TTC549 (cell line): ENCODE results near the gene KLHDC2.
"Not testable (repeated sequence)": the region's sequence is repeated elsewhere in the genome, so short reads cannot be mapped to it uniquely, and the experiment has no call there.

Experiments used
- FAIRE-seq: peaks from 2 replicates; lab custom pipeline; 2012; peaks lifted over from hg19 to GRCh38; lab: Jason Lieb, UNC

The KLHDC2 gene

GRCh38 chr14:49781040-49781439 lies 13.1 kb downstream of the KLHDC2 start:
- not testable (repeated sequence) for FAIRE-seq

- FAIRE-seq, result no peak
Observed at GRCh38 chr14:49783394-49784014, 15.6 kb downstream of the KLHDC2 start.

GRCh38 chr14:49786315-49786714 lies 18.4 kb downstream of the KLHDC2 start:
- no peak for FAIRE-seq

GRCh38 chr14:49792618-49793017 lies 24.7 kb downstream of the KLHDC2 start:
- FAIRE-seq, result no peak

- FAIRE-seq, result no peak
Observed at GRCh38 chr14:49796025-49796424, 28.1 kb downstream of the KLHDC2 start.

GRCh38 chr14:49808780-49809179 lies 40.8 kb downstream of the KLHDC2 start:
- no peak for FAIRE-seq

GRCh38 chr14:49816118-49816517 lies 48.2 kb downstream of the KLHDC2 start:
- FAIRE-seq, result not testable (repeated sequence)

GRCh38 chr14:49816844-49817243 lies 48.9 kb downstream of the KLHDC2 start:
- no peak for FAIRE-seq

GRCh38 chr14:49820176-49820575 lies 52.2 kb downstream of the KLHDC2 start:
- no peak for FAIRE-seq

- peak; percentile 58 for FAIRE-seq
Observed at GRCh38 chr14:49828640-49829039, 60.7 kb downstream of the KLHDC2 start.
